ENCODE measurements around the gene LDOC1.

Gene LDOC1

GRCh38 chrX:141133272-141133671 is 43.7 kb downstream of the LDOC1 start:
- no peak for DNase-seq
- H3K27ac Mint-ChIP-seq, result no peak overlapping the region
- no peak for ATAC-seq (replicated peaks)
- H3K36me3 Mint-ChIP-seq (ENCODE audit: insufficient read depth), result no peaks in the 10 kb centered on the region
- no peak overlapping the region for H3K4me3 Mint-ChIP-seq
- H3K4me1 Mint-ChIP-seq (ENCODE audit: low read depth in 2 of 2), result no peaks in the 10 kb centered on the region
- no peaks in the 10 kb centered on the region for H3K9me3 Mint-ChIP-seq
- H3K27me3 Mint-ChIP-seq, result no peaks in the 10 kb centered on the region

GRCh38 chrX:141127146-141127545 is 49.8 kb downstream of the LDOC1 start:
- H3K36me3 Mint-ChIP-seq (ENCODE audit: insufficient read depth), result no peaks in the 10 kb centered on the region
- H3K27me3 Mint-ChIP-seq, result no peaks in the 10 kb centered on the region

More at GRCh38 chrX:141127146-141127545, 49.8 kb downstream of the LDOC1 start:
- H3K9me3 Mint-ChIP-seq, result no peaks in the 10 kb centered on the region
- ATAC-seq (replicated peaks) (no peak), DNase-seq (no peak)
- H3K4me1 Mint-ChIP-seq (ENCODE audit: low read depth in 2 of 2), result no peaks in the 10 kb centered on the region
- no peak overlapping the region for H3K27ac Mint-ChIP-seq
- no peak overlapping the region for H3K4me3 Mint-ChIP-seq

Data from effector memory CD8-positive, alpha-beta T cell (primary cell).